GM23338 (cell line): ENCODE results near the gene VLDLR. TPM values are rescaled to one million over a fixed set of nuclear protein-coding genes. Genes with fewer than 3 reads are reported as not detected.

Experiments
- ATAC-seq: fragments of 200-7000 bp; cut with Tn5 transposase; 3 replicates; pipeline ENCODE4 v1.9.1; 2020
- DNase-seq: peaks from one replicate; pipeline ENCODE4 v3.0.0-alpha.2; 2015; ENCODE audit warnings: low spot score
- H2AFZ ChIP-seq: fragments of 200-600 bp; sonication (generic); 2 replicates; pipeline ENCODE4 v1.8.0; 2016; ENCODE audit warnings: antibody characterized with exemption, mild to moderate bottlenecking, moderate library complexity
- H3F3A ChIP-seq: fragments of 200-600 bp; sonication (generic); replicated peaks from 2 replicates; pipeline ENCODE4 v1.8.0; 2017; ENCODE audit warnings: antibody characterized with exemption, mixed run types, low read depth
- H3K27ac ChIP-seq: fragments of 200-600 bp; sonication (generic); 2 replicates; pipeline ENCODE4 v1.6.1; 2016; ENCODE audit warnings: low read depth
- H3K27me3 ChIP-seq: fragments of 200-600 bp; sonication (generic); 2 replicates; pipeline ENCODE4 v1.8.0; 2016; ENCODE audit warnings: mild to moderate bottlenecking, mixed run types, moderate library complexity; ENCODE audit not compliant: insufficient read depth
- H3K36me3 ChIP-seq: fragments of 200-600 bp; sonication (generic); 2 replicates; pipeline ENCODE4 v1.8.0; 2016; ENCODE audit warnings: mild to moderate bottlenecking; ENCODE audit not compliant: insufficient read depth
- H3K4me1 ChIP-seq: fragments of 200-600 bp; sonication (generic); 2 replicates; pipeline ENCODE4 v1.8.0; 2016; ENCODE audit warnings: mild to moderate bottlenecking, moderate library complexity; ENCODE audit not compliant: insufficient read depth
- H3K4me2 ChIP-seq: fragments of 200-600 bp; sonication (generic); 2 replicates; pipeline ENCODE4 v1.7.1; 2017; ENCODE audit warnings: mixed run types
- H3K4me3 ChIP-seq: fragments of 200-600 bp; sonication (generic); 2 replicates; pipeline ENCODE4 v1.6.1; 2016; ENCODE audit warnings: mixed run types
- H3K79me2 ChIP-seq: fragments of 200-600 bp; sonication (generic); replicated peaks from 2 replicates; pipeline ENCODE4 v1.8.0; 2017; ENCODE audit warnings: mild to moderate bottlenecking; ENCODE audit not compliant: insufficient read depth
- H3K9me2 ChIP-seq: fragments of 200-600 bp; sonication (generic); 2 replicates; pipeline ENCODE4 v1.8.0; 2017; ENCODE audit not compliant: insufficient read depth
- H4K20me1 ChIP-seq: fragments of 200-600 bp; sonication (generic); replicated peaks from 2 replicates; pipeline ENCODE4 v1.8.0; 2017; ENCODE audit warnings: mild to moderate bottlenecking; ENCODE audit not compliant: insufficient read depth
- H3K27ac Mint-ChIP-seq: 2 replicates; pipeline ENCODE4 v1.8.0; 2020; ENCODE audit warnings: inconsistent platforms, mild to moderate bottlenecking, moderate library complexity, mixed read lengths
- H3K27me3 Mint-ChIP-seq: 3 replicates; pipeline ENCODE4 v1.8.0; 2022; ENCODE audit warnings: low read depth, mild to moderate bottlenecking, moderate library complexity, mixed read lengths, inconsistent platforms; ENCODE audit not compliant: insufficient read depth, poor library complexity
- H3K36me3 Mint-ChIP-seq: 3 replicates; pipeline ENCODE4 v1.8.0; 2021; ENCODE audit warnings: low read depth, mild to moderate bottlenecking, inconsistent platforms, moderate library complexity, mixed read lengths
- H3K4me1 Mint-ChIP-seq: 3 replicates; pipeline ENCODE4 v1.8.0; 2020; ENCODE audit warnings: mild to moderate bottlenecking, inconsistent platforms, mixed read lengths
- H3K4me3 Mint-ChIP-seq: 3 replicates; pipeline ENCODE4 v1.8.0; 2021; ENCODE audit warnings: moderate library complexity, mild to moderate bottlenecking, inconsistent platforms, mixed read lengths
- H3K9me3 Mint-ChIP-seq: 3 replicates; pipeline ENCODE4 v1.8.0; 2020; ENCODE audit warnings: moderate library complexity, mild to moderate bottlenecking, inconsistent platforms, mixed read lengths
- CREB1 ChIP-seq: fragments of 250-450 bp; sonication (Bioruptor Pico); IDR thresholded peaks from 2 replicates; pipeline ENCODE4 v1.5.0; 2020; ENCODE audit warnings: low read depth, mild to moderate bottlenecking, moderate library complexity
- CTCF ChIP-seq, 2 experiments: fragments of 200-600 bp in 1 of 2; sonication (generic) in 1 of 2; conservative IDR thresholded peaks; 2 replicates each; pipeline versions ENCODE4 v1.5.1 to v1.6.1; 2016 to 2017; ENCODE audit warnings: antibody characterized with exemption in 2 of 2, low read depth in 2 of 2, mild to moderate bottlenecking in 2 of 2, moderate library complexity in 1 of 2
- ETS1 ChIP-seq: IDR thresholded peaks from 2 replicates; pipeline ENCODE4 v1.6.1; 2016; ENCODE audit warnings: antibody characterized with exemption
- EZH2 ChIP-seq: fragments of 200-600 bp; sonication (generic); IDR thresholded peaks from one replicate; pipeline ENCODE4 v1.8.0; 2017; ENCODE audit warnings: antibody characterized with exemption, mild to moderate bottlenecking, low read depth; ENCODE audit not compliant: unreplicated experiment
- EZH2phosphoT487 ChIP-seq: fragments of 200-600 bp; sonication (generic); IDR thresholded peaks from one replicate; pipeline ENCODE4 v1.8.1; 2018; ENCODE audit warnings: antibody characterized with exemption; ENCODE audit not compliant: unreplicated experiment
- JUNB ChIP-seq: IDR thresholded peaks from one replicate; pipeline ENCODE4 v1.6.1; 2016; ENCODE audit warnings: antibody characterized with exemption; ENCODE audit not compliant: unreplicated experiment
- NANOG ChIP-seq: IDR thresholded peaks from 2 replicates; pipeline ENCODE4 v1.6.1; 2016; ENCODE audit warnings: antibody characterized with exemption, borderline replicate concordance
- POLR2AphosphoS5 ChIP-seq: IDR thresholded peaks from 2 replicates; pipeline ENCODE4 v1.6.1; 2016; ENCODE audit warnings: antibody characterized with exemption, low read depth
- REST ChIP-seq: IDR thresholded peaks from one replicate; pipeline ENCODE4 v1.6.1; 2018; ENCODE audit warnings: antibody characterized with exemption; ENCODE audit not compliant: unreplicated experiment
- STAT1 ChIP-seq: IDR thresholded peaks from one replicate; pipeline ENCODE4 v1.6.1; 2016; ENCODE audit warnings: antibody characterized with exemption; ENCODE audit not compliant: unreplicated experiment
- ZNF114 ChIP-seq: fragments of 250-450 bp; sonication (Bioruptor Pico); IDR thresholded peaks from 2 replicates; pipeline ENCODE4 v1.5.0; 2020; ENCODE audit warnings: mild to moderate bottlenecking, moderate library complexity
- ZNF331 ChIP-seq: fragments of 250-450 bp; sonication (Bioruptor Pico); IDR thresholded peaks from 2 replicates; pipeline ENCODE4 v1.5.0; 2020; ENCODE audit warnings: low read depth, mild to moderate bottlenecking, moderate library complexity
- ZNF462 ChIP-seq: fragments of 250-450 bp; sonication (Bioruptor Pico); IDR thresholded peaks from 2 replicates; pipeline ENCODE4 v1.5.0; 2020; ENCODE audit warnings: mild to moderate bottlenecking, moderate library complexity
- polyA plus RNA-seq: library from polyadenylated mRNA; unstranded; fragments of >200 nt; fragmentation: Nextera tagmentation; extraction: Ambion mirVana; gene quantifications from 2 replicates; pipeline ENCODE4 v1.2.1, GENCODE V29; 2016
- total RNA-seq: library from RNA; depleted of rRNA; stranded (reverse); fragments of >200 nt; shearing (Covaris generic); gene quantifications from 2 replicates; pipeline ENCODE4 v1.2.3, GENCODE V29; 2014

VLDLR gene
- total and polyA plus RNA-seq, 2 experiments from 2014 or later, result 14.9 to 49.8 TPM

GRCh38 chr9:2618289-2618688 lies 3.3 kb upstream of the VLDLR start:
- H3K36me3 ChIP-seq, result no peaks in the 10 kb centered on the region
- no peak overlapping the region for H2AFZ ChIP-seq
- H3K9me2 ChIP-seq, result no peaks in the 10 kb centered on the region
- H3K4me3 ChIP-seq, result no peak overlapping the region
- peaks cover 9% of the 10 kb centered on the region for H3K27me3 ChIP-seq
- no peak overlapping the region for H3K27ac ChIP-seq
- Mint-ChIP-seq H3K9me3 (no peaks in the 10 kb centered on the region), H3K36me3 (peaks cover 8% of the 10 kb centered on the region), H3K27me3 (peaks cover 5% of the 10 kb centered on the region), H3K4me1 (peaks cover 51% of the 10 kb centered on the region), H3K27ac (no peak overlapping the region), H3K4me3 (no peak overlapping the region)
- H4K20me1 ChIP-seq, result no peaks in the 10 kb centered on the region
- ATAC-seq (no peak), DNase-seq (no peak)
- peaks cover 31% of the 10 kb centered on the region for H3K4me1 ChIP-seq
- no peak overlapping the region for H3K4me2 ChIP-seq
- peaks cover 81% of the 10 kb centered on the region for H3K79me2 ChIP-seq
- TF ChIP-seq REST, result no peak
- TF ChIP-seq NANOG, result no peak
- no peak for TF ChIP-seq POLR2AphosphoS5
- no peak for TF ChIP-seq ZNF331 (CRISPR knock-in tag)
- TF ChIP-seq CREB1 (CRISPR knock-in tag), result no peak
- no peak for TF ChIP-seq ZNF114 (CRISPR knock-in tag)
- no peak for TF ChIP-seq STAT1
- TF ChIP-seq ETS1, result no peak
- no peak for TF ChIP-seq JUNB
- TF ChIP-seq ZNF462 (CRISPR knock-in tag), result no peak
- TF ChIP-seq EZH2phosphoT487, result no peak
- TF ChIP-seq EZH2, result no peak
- no peak for TF ChIP-seq CTCF (conservative IDR thresholded peaks at IDR 0.05; ENCODE audit: low read depth in 2 of 2)
- H3F3A ChIP-seq, result no peaks in the 10 kb centered on the region
